ENCODE results near the gene BMI1.

- TF ChIP-seq POLR2A (IDR thresholded peaks at IDR 0.05; ENCODE audit: extremely low read depth, insufficient read length): no peak
- TF ChIP-seq CTCF (IDR thresholded peaks at IDR 0.05; ENCODE audit: low read depth, low read length): no peak
- TF ChIP-seq MYC (IDR thresholded peaks at IDR 0.05; ENCODE audit: low read depth, low read length): no peak
- TF ChIP-seq MAX (IDR thresholded peaks at IDR 0.05; ENCODE audit: low read depth, low read length): no peak
These were observed 17.4 kb downstream of the BMI1 start for GRCh38 chr10:22338185-22338900.
